Neural cell (in vitro differentiated cells): ENCODE measurements around the gene DRAM2.

Experiments
- CTCF ChIP-seq: fragments of 450-650 bp; IDR thresholded peaks from 2 replicates; pipeline ENCODE4 v1.5.1; 2014; ENCODE audit warnings: antibody characterized with exemption, mild to moderate bottlenecking, moderate library complexity; ENCODE audit not compliant: poor library complexity, severe bottlenecking
- EP300 ChIP-seq: fragments of 450-650 bp; conservative IDR thresholded peaks from 2 replicates; pipeline ENCODE4 v1.6.1; 2014; ENCODE audit warnings: antibody characterized with exemption, mild to moderate bottlenecking, moderate library complexity; ENCODE audit not compliant: poor library complexity, severe bottlenecking
- EZH2 ChIP-seq: fragments of 200-600, 300-800 bp; shearing (Covaris generic), sonication (generic); IDR thresholded peaks from 2 replicates; pipeline ENCODE4 v1.6.1; 2014; ENCODE audit warnings: antibody characterized with exemption, low read length, borderline replicate concordance, mild to moderate bottlenecking; ENCODE audit not compliant: insufficient read depth, poor library complexity, severe bottlenecking
- MXI1 ChIP-seq: fragments of 450-650 bp; conservative IDR thresholded peaks from 2 replicates; pipeline ENCODE4 v1.6.1; 2014; ENCODE audit warnings: antibody characterized with exemption, mild to moderate bottlenecking; ENCODE audit not compliant: poor library complexity, severe bottlenecking
- POLR2AphosphoS5 ChIP-seq: IDR thresholded peaks from 2 replicates; pipeline ENCODE4 v1.6.1; 2012
- REST ChIP-seq: IDR thresholded peaks from 2 replicates; pipeline ENCODE4 v1.6.1; 2012; ENCODE audit warnings: borderline replicate concordance
- SMC3 ChIP-seq: fragments of 450-650 bp; conservative IDR thresholded peaks from 2 replicates; pipeline ENCODE4 v1.6.1; 2014; ENCODE audit warnings: antibody characterized with exemption, mild to moderate bottlenecking, moderate library complexity; ENCODE audit not compliant: poor library complexity

- no peak for TF ChIP-seq EP300
- no peak for TF ChIP-seq CTCF
- no peak for TF ChIP-seq MXI1
- no peak for TF ChIP-seq POLR2AphosphoS5
- TF ChIP-seq REST: no peak
- TF ChIP-seq EZH2: no peak
- no peak for TF ChIP-seq SMC3
Observed at GRCh38 chr1:111142356-111142975, 2.6 kb upstream of the DRAM2 start.
